ENCODE results near the gene PTPRK. TPM values are rescaled to one million over a fixed set of nuclear protein-coding genes. Genes with fewer than 3 reads are reported as not detected.

The PTPRK gene
- total RNA-seq, 2 experiments from 2014 or later, result not detected

GRCh38 chr6:128240024-128240428 lies 280.4 kb downstream of the PTPRK start:
- no TSS peak for BruUV-seq (replicated peaks)
- TF ChIP-seq, protein P1, sequence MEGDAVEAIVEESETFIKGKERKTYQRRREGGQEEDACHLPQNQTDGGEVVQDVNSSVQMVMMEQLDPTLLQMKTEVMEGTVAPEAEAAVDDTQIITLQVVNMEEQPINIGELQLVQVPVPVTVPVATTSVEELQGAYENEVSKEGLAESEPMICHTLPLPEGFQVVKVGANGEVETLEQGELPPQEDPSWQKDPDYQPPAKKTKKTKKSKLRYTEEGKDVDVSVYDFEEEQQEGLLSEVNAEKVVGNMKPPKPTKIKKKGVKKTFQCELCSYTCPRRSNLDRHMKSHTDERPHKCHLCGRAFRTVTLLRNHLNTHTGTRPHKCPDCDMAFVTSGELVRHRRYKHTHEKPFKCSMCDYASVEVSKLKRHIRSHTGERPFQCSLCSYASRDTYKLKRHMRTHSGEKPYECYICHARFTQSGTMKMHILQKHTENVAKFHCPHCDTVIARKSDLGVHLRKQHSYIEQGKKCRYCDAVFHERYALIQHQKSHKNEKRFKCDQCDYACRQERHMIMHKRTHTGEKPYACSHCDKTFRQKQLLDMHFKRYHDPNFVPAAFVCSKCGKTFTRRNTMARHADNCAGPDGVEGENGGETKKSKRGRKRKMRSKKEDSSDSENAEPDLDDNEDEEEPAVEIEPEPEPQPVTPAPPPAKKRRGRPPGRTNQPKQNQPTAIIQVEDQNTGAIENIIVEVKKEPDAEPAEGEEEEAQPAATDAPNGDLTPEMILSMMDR (conservative IDR thresholded peaks at IDR 0.05; ENCODE audit: low read length), result no peak
- TF ChIP-seq EZH2phosphoT487 (IDR thresholded peaks at IDR 0.05; ENCODE audit: borderline replicate concordance, low read depth, low read length), result no peak
- Histone ChIP-seq H3K4me2 (ENCODE audit: low read length) (no peak overlapping the region), H3K4me3 (ENCODE audit: low read depth, low read length, poor library complexity, severe bottlenecking) (no peak overlapping the region), H3K9me2 (ENCODE audit: insufficient read depth, low read length) (no peaks in the 10 kb centered on the region), H2AFZ (ENCODE audit: low read length) (no peak overlapping the region), H4K20me1 (ENCODE audit: insufficient read depth, low read length) (no peaks in the 10 kb centered on the region), H3K9me3 (ENCODE audit: low read length) (no peaks in the 10 kb centered on the region), H3K79me2 (ENCODE audit: insufficient read depth, low read depth, low read length) (no peaks in the 10 kb centered on the region), H3K27ac (ENCODE audit: low read depth, low read length, poor library complexity, severe bottlenecking) (no peak overlapping the region), H3K4me1 (ENCODE audit: insufficient read depth, low read length, poor library complexity, severe bottlenecking) (no peaks in the 10 kb centered on the region), H3K36me3 (ENCODE audit: insufficient read depth, low read length) (no peaks in the 10 kb centered on the region)
- CTCF ChIA-PET (ENCODE audit: unreplicated experiment), result no interaction called here
- POLR2A ChIA-PET, result interaction anchor here (0.6 to 0.8 kb wide), 2 partner anchors 21 to 210 kb away, joined by 3 to 4 read pairs; no protein-coding TSS in a partner anchor
- no peak for DNase-seq (ENCODE audit: low spot score)
- intact Hi-C loops (cut with micrococcal nuclease; ENCODE audit: unreplicated experiment), result no loop called here

GRCh38 chr6:128239146-128239545 lies 281.3 kb downstream of the PTPRK start:
- H3K4me2 ChIP-seq (ENCODE audit: low read length), result no peak overlapping the region
- H3K4me1 ChIP-seq (ENCODE audit: insufficient read depth, low read length, poor library complexity, severe bottlenecking), result no peaks in the 10 kb centered on the region
- POLR2A ChIA-PET, result no interaction called here

DNA sequence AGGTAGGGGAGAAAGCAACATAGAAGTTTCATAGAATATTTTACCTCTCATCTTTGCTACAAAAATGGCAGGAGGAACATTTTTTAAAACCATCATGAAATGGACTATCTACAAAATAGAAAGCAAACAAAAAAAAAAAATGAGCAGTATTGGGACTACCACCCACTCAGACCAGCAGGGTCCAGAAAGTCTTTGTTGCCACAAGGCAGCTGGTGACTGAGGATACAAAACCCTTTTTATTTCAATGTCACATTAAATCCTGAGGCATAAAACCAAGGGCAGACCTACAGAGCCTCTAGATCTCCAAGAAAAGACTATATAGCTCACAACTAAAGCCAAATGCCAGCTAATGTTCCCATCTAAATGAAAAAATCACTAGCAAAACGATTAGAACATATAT lies 282.2 kb downstream of the PTPRK start:
- H3K9me2 ChIP-seq (ENCODE audit: insufficient read depth, low read length), result no peaks in the 10 kb centered on the region
- no peak overlapping the region for H3K4me2 ChIP-seq (ENCODE audit: low read length)
- H3K4me3 ChIP-seq (ENCODE audit: low read depth, low read length, poor library complexity, severe bottlenecking), result no peak overlapping the region
- intact Hi-C loops (cut with micrococcal nuclease; ENCODE audit: unreplicated experiment), result no loop called here
- H3K9me3 ChIP-seq (ENCODE audit: low read length), result no peaks in the 10 kb centered on the region
- no TSS peak for BruUV-seq (replicated peaks)
- H3K27ac ChIP-seq (ENCODE audit: low read depth, low read length, poor library complexity, severe bottlenecking), result no peak overlapping the region
- H3K36me3 ChIP-seq (ENCODE audit: insufficient read depth, low read length), result no peaks in the 10 kb centered on the region
- no peak for DNase-seq (ENCODE audit: low spot score)
- no peaks in the 10 kb centered on the region for H3K79me2 ChIP-seq (ENCODE audit: insufficient read depth, low read depth, low read length)
- H2AFZ ChIP-seq (ENCODE audit: low read length), result no peak overlapping the region
- H3K4me1 ChIP-seq (ENCODE audit: insufficient read depth, low read length, poor library complexity, severe bottlenecking), result no peaks in the 10 kb centered on the region
- ChIA-PET POLR2A (interaction anchor here (0.7 to 0.9 kb wide), 4 partner anchors 23 to 807 kb away, joined by 3 to 5 read pairs (median 4); no protein-coding TSS in a partner anchor), CTCF (ENCODE audit: unreplicated experiment) (no interaction called here)
- TF ChIP-seq EZH2phosphoT487 (IDR thresholded peaks at IDR 0.05; ENCODE audit: borderline replicate concordance, low read depth, low read length), result no peak
- TF ChIP-seq, protein P1 (conservative IDR thresholded peaks at IDR 0.05; ENCODE audit: low read length), result no peak
- no peaks in the 10 kb centered on the region for H4K20me1 ChIP-seq (ENCODE audit: insufficient read depth, low read length)

More at GRCh38 chr6:128239146-128239545, 281.3 kb downstream of the PTPRK start:
- Histone ChIP-seq H4K20me1 (ENCODE audit: insufficient read depth, low read length) (no peaks in the 10 kb centered on the region), H3K9me2 (ENCODE audit: insufficient read depth, low read length) (no peaks in the 10 kb centered on the region), H3K79me2 (ENCODE audit: insufficient read depth, low read depth, low read length) (no peaks in the 10 kb centered on the region), H3K36me3 (ENCODE audit: insufficient read depth, low read length) (no peaks in the 10 kb centered on the region), H3K27ac (ENCODE audit: low read depth, low read length, poor library complexity, severe bottlenecking) (no peak overlapping the region), H3K9me3 (ENCODE audit: low read length) (no peaks in the 10 kb centered on the region), H2AFZ (ENCODE audit: low read length) (no peak overlapping the region), H3K4me3 (ENCODE audit: low read depth, low read length, poor library complexity, severe bottlenecking) (no peak overlapping the region)
- no peak for TF ChIP-seq EZH2phosphoT487 (IDR thresholded peaks at IDR 0.05; ENCODE audit: borderline replicate concordance, low read depth, low read length)
- TF ChIP-seq, protein P1 (conservative IDR thresholded peaks at IDR 0.05; ENCODE audit: low read length), result no peak
- no peak for DNase-seq (ENCODE audit: low spot score)
- intact Hi-C loops (cut with micrococcal nuclease; ENCODE audit: unreplicated experiment), result no loop called here
- CTCF ChIA-PET (ENCODE audit: unreplicated experiment), result no interaction called here
- no TSS peak for BruUV-seq (replicated peaks)
